ENCODE measurements around the gene CRYBG1.

DNA sequence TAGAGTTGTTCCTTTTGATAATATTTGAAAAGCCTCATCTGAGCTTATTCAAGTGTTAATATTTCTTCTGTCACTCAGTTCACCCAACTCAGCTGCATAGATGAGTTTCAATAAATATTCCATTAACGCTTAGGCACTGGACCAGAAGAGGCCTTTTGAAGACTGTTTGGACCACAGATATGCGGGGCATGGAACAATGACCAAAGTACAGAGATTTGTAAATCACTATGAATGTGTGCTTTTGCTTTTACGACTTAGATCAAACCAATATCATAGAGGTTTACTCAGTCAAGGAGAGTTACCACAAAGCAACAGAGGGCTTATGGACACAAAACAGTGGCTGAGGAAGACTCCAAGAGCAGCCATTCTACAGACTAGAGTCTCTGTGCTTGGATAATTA is 168.9 kb downstream of the CRYBG1 start:
- TF ChIP-seq TAF1 (IDR thresholded peaks at IDR 0.05; ENCODE audit: low read depth) (no peak), EP300 (IDR thresholded peaks at IDR 0.05; ENCODE audit: borderline replicate concordance) (no peak), TEAD4 (IDR thresholded peaks at IDR 0.05) (no peak)
- TF ChIP-seq, protein P1, sequence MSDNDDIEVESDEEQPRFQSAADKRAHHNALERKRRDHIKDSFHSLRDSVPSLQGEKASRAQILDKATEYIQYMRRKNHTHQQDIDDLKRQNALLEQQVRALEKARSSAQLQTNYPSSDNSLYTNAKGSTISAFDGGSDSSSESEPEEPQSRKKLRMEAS (IDR thresholded peaks at IDR 0.05), result no peak

Data from Ishikawa (cell line).